Stimulated activated naive CD8-positive, alpha-beta T cell treated with anti-CD3 and anti-CD28 coated beads, Interleukin-15, Interleukin-2, amounts not matched to agents 100 U/mL and 50 U/mL, for 24 hours (primary cell): Measurements from ENCODE around the gene MATN1.
"Not testable (repeated sequence)": the region's sequence is repeated elsewhere in the genome, so short reads cannot be mapped to it uniquely, and the experiment has no call there.

Source experiments
- ATAC-seq: fragments of 150-1000 bp; cut with Tn5 transposase; one replicate; pipeline ENCODE4 v1.10.0; 2021
- DNase-seq: peaks from one replicate; pipeline ENCODE4 v3.0.0; 2021

Gene MATN1, protein sequence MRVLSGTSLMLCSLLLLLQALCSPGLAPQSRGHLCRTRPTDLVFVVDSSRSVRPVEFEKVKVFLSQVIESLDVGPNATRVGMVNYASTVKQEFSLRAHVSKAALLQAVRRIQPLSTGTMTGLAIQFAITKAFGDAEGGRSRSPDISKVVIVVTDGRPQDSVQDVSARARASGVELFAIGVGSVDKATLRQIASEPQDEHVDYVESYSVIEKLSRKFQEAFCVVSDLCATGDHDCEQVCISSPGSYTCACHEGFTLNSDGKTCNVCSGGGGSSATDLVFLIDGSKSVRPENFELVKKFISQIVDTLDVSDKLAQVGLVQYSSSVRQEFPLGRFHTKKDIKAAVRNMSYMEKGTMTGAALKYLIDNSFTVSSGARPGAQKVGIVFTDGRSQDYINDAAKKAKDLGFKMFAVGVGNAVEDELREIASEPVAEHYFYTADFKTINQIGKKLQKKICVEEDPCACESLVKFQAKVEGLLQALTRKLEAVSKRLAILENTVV

GRCh38 chr1:30723331-30723755 is at the start of gene MATN1:
TSS of gene MATN1 (minus strand) at chr1:30723585. CDS start at chr1:30723551, 34 bp downstream.
- ATAC-seq, result no peak

GRCh38 chr1:30771005-30771404 is 47.6 kb upstream of the MATN1 start:
- ATAC-seq, result no peak
- no peak for DNase-seq

More at GRCh38 chr1:30723331-30723755, at the start of gene MATN1:
- DNase-seq, result no peak

GRCh38 chr1:30770150-30770549 is 46.8 kb upstream of the MATN1 start:
- no peak for ATAC-seq
- no peak for DNase-seq

DNA sequence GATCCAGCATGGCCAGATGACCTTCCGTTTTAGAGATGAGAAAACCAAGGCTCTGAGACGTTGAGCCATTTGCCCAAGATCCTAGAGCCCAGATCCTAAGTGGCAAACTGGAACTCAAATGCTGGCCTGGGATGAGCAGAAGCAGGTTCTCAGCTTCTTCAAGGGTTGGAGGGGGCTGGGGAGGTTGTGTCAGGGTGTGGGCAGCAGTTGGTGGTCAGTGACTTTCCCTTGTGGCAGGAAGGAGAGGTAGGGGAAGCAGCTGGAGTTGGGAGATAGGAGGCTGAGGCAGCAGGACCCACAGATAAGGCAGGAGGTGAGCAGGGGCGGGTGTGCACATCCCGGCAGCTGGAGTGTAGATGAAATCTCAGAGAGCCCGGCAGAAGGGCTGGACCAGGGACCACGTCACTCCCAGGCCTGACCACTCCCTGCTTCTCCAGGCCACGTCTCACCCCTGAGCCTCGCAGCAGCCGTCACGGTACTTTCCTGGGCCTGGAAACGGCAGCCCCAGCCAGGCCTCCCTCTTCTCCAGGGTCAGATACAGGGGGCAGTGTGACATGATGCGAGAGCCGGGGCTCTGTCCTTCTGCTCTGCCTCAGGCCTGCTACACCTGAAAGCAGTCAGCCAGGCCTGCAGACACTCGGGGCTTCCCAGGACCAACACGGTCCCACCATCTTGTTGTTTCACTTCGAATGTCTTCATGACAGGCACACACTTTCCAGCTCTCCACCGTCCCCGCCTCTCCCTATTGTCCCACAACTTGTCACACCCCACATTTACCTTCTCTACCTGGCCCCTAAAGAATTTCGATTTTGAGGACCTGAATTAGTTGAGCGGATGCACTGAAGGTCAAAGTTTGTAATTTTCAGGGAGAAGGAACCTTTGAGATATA is 45.7 kb upstream of the MATN1 start:
- DNase-seq (no peak), ATAC-seq (no peak)

DNA sequence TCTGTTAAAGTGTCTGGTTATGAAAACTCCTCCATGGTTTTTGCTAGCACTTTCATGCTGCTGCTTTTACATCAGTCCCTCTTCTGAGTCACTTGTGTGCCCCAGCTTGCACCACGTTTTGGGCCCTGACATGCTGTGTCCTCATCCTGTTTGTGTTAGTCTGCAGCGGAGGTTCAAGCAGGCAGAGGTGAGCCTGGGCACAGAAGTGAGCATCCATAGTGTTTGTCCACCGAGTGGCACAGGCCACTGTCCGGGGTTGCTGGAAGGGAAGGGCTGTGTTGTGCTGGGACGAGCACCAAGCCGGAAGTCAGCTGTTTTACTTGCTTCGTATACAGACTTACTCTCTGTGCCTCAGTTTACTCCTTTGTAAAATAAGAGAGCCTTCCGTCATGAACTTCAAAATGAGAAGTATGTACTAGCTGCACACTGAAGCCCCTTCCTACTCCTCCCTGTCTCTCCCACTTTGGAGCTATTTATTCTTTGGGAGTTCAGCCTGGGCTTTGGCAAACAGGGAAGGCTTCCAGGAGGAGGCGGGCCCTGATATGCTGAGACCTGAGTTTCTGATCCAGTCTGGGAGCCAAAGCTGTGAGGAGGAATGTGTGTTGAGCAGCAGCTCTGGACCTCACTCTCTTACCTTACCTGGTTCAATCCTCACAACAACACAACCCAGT is 44.9 kb upstream of the MATN1 start:
- ATAC-seq, result no peak
- DNase-seq, result no peak

DNA sequence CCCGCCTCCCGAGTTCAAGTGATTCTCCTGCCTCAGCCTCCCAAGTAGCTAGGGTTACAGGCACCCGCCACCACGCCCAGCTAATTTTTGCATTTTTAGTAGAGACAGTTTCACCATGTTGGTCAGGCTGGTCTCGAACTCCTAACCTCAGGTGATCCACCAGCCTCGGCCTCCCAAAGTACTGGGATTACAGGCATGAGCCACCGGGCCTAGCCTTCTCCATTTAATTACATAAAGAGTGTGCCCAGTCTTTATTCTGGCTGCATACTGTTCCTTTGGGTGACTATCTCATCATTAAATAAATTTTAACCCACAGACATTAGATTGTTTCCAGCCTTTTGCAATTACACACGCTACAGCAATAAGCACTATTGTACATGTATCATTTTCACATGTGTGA is 43.6 kb upstream of the MATN1 start:
- not testable (repeated sequence) for DNase-seq, ATAC-seq

DNA sequence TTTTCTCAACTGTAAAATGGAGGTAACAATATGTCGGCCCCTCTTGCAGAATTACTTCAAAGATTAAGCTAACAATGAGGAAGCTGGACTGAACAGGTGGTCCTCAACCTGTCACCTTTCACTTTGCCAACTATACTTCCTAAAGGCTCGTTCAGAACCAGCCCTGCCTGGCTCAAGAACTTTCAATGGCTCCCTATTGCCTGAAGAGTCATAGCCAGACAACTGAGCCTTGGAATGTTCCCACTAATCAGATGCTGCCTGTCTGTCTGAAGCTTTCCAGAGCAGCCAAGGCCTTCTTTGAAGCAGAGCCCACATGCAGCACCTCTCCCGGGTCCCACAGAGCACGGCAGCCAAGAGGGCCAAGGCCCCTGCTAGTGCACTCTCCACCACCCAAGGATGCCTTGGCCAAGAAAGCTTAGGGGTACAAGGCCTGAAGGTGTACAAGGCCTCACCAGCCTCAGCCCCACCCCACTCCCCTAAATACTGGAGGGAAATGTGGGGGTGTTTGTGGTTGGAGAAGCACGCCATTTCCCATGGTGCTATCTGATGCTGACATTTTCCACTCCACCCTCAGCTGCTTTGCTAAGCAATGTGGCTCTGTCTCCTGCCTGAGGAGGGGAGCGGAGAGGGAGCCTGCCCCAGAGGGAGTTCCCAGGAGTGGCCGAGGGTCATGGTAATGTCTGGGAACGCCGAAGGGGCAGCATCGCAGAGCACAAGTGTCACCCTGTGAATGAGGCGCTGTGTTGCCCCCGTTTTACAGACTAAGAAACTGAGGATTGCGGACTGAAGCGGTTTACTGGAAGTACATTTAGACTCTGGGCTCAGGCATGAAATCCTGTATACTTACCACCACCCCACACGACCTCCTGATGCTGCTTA is 42.4 kb upstream of the MATN1 start:
- DNase-seq, result peak; percentile 58
- ATAC-seq, result peak; percentile 59

- DNase-seq (no peak), ATAC-seq (peak; percentile 66)
These were observed 41.7 kb upstream of the MATN1 start for GRCh38 chr1:30764939-30765555.

DNA sequence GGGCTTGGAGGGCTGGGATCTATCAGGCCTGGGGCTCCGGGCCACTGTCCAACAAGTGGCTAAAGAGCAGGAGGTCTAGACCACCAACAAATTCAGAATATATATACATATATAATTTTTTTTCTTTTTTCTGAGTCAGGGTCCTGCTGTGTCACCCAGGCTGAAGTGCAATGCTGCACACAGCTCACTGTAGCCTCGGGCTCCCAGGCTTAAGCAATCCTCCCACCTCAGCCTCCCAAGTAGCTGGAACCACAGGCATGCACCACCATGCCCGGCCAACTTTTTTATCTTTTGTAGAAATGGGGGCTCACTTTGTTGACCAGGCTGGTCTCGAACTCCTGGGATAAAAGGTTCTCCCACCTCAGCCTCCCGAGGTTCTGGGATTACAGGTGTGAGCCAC is 41.0 kb upstream of the MATN1 start:
- no peak for ATAC-seq
- no peak for DNase-seq

GRCh38 chr1:30763651-30764248 is 40.4 kb upstream of the MATN1 start:
- ATAC-seq (no peak), DNase-seq (no peak)

DNA sequence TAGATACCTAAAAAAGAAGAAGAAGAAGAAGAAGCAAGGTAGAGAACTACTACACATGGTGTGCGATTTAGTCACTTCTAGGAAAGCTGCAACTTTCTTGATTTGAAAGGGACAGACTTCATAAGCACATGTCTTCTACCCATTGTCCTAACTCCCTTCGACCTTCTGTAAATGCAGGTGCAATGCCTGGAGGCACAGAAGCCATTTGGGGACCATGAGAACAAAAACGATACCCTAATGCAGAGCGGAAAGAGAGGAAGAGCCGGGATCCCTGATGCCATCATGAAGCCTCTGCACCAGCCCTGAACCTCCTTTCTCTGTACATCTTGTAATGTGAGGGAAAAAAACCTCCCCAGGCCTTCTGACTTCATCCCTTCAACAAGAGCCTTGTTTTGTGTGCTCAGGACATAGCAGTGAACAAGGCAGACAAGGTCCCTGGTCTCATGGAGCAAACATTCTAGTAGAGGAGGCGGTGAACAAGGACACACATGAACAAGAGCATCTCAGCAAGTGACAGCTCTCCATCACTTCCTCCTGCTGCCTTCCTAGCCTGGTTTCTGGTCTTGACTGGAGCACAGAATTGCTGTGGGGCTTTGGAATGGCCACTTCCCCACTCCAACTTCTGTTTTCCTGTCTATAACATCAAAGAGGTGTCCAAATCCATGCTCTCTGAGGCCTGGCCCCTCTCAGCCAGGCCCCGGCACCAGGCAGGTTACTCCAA is 39.7 kb upstream of the MATN1 start:
- no peak for ATAC-seq
- no peak for DNase-seq

DNA sequence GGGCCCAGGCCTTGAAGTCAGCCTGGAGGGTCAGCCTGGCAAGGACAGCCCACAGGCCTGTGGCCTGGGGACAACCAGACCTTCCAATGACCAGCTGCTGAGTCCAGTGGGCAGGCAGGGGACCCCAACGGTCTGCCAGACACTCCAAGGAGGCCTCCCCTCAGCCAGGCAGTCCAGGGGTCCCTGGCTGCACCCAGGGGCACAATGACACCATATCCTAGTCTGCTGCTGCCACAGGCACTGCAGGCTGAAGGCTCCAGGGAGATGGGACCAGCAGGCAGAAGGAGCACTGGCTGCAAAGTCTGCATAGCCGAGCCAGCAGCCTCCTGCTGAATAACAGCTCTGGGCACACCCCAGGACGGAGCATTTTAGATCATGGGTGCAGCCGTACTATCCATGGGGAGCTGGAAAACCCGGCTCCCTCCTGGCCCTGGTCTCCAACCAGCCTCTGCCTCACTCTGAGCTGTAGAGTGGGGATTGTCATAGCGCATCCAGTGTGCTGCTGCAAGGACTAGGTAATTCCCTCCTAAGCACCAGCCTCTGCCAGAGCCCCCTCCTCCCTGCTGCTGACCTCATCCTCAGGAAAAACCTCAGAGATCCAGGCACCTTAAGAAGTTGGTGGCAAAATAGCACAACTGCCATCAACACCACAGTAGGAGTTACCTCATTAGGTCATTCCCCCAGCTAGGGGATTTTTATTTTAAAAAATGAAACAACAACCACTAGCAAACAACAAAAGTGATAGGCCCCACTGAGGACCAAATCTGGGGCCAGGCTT is 39.0 kb upstream of the MATN1 start:
- no peak for ATAC-seq

DNA sequence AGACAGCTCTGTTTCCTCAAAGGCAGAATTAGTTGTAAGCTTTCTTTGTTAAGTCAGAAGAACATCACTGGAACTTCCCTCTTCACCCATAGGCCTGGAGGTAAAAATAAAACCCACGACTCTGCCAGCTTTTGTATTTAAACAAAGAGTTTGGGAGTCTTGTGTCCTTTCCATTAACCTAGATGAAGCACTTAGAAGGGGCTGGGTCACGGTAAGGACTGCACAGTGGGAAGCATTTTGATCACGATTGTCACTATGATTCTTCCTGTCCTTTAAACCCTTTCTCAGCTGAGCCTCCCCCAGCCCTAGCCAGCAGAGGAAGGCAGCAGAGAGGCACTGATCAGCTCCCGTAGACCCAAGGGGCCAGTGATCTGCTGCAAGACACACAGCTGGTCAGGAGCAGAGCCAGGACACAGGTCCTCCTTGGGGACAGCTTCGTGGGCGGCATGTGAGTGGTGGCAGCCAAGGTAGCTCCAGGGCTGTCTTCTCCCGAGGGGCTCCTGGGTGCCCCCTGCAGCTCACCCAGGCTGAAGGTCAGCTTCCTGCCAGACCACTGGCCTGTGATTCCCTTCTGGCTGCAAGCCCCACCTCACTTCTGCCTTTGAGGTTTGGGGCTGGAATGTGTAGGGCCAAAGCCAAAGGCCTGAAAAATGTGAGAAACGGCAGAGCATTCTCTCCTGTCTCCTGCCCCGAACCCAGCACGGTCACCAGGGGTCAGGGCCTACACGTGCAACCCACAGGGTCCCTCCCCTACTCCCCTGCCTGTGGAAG is 38.2 kb upstream of the MATN1 start:
- DNase-seq (no peak), ATAC-seq (no peak)

More for the DNA sequence above, 39.0 kb upstream of the MATN1 start:
- DNase-seq, result no peak

GRCh38 chr1:30760596-30761324 is 37.4 kb upstream of the MATN1 start:
- no peak for ATAC-seq
- no peak for DNase-seq

- DNase-seq (peak; percentile 71), ATAC-seq (no peak)
These were observed 36.4 kb upstream of the MATN1 start for GRCh38 chr1:30759718-30760281.

DNA sequence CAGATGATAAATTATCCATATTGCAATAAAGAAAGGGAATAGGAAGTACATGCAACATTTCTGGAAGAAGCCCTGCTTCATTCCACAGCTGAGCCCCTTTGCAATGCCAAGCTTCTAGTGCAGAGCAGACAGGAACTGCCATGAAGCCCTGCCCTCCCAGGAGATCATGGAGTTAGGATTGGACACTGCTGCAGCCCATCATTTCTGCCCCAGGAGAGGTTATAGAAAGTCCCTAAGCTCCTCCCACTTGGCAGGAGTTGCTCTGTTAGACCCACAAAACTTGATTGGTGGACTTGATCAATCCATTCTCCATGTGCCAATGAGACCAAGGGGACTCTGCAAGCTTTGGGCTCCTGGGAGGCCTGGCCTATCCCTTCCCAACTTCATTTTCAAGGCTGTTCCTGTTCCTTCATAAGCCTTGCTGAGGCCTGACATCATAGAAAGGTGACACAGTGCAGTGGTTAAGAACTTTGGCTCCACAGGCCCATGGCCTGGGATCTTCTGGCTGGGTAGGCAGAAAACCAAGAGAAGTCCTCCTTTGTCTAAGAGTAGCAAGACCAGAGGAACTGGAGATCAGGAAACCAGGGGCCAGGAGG is 35.5 kb upstream of the MATN1 start:
- ATAC-seq (peak; percentile 24), DNase-seq (peak; percentile 58)
